SKM-1 (cell line): ENCODE results near the gene GUCY1B1.
"Not testable (repeated sequence)": the region's sequence is repeated elsewhere in the genome, so short reads cannot be mapped to it uniquely, and the experiment has no call there.

Experiments
- DNase-seq: peaks from one replicate; lab custom pipeline; 2025; ENCODE audit not compliant: unreplicated experiment; lab: John Stamatoyannopoulos, UW

The GUCY1B1 gene

GRCh38 chr4:155761916-155762315, 3.1 kb downstream of the GUCY1B1 start:
- DNase-seq = no peak

DNA sequence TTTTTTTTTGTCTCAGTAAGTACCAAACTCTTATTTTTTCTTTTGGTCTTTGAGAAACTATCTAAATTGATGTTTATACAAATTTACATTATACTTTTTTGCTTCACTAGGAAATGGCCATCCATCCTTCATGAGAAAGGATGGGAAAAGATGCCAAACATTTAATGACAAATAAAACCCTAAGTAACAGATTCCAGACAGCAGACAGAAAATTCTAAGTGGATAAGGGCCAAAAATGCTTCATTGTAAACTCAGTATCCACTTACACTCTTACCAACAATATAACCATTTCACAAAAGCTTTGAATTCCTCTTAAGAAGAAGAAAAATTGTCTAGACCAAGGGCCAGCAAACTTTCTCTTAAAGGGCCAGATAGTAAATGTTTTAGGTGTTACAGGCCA, 3.5 kb downstream of the GUCY1B1 start:
- no peak for DNase-seq

DNA sequence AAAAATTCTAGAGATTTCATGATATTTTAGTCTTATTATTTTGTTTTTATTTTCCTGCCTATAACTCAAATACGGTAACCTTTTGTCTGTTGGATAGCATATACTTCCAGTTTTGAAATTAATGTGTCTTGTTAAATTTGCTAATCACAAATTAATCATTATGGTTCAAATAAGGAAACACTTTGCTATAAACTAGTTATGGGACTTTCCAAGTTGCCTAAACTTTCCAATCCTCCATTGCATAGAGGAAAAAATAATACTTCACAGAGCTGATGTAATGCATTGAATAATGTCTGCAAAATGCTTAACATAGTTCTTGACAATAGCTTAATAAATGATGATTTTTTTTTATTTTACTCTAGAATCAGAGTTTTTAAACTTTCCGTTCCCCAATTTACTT, 4.7 kb downstream of the GUCY1B1 start:
- no peak for DNase-seq

DNA sequence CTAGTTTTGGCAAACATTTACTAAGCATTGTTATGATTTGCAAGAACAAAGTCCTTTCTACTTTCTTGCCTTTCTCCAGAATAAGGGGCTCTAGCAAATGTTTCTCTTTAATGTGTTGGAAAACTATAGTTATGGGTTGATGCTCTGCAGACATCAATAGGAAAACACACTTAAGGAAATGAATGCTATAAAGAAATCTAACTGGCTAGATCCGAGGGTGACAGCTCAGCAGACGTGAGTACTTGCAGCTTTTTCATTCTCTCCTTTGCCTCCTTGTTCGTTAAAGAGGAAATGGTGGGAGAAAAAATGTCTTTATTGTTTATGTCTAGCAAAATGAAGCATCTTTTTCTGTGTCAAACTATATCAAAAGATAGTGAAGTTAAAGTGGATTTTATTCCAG, 6.3 kb downstream of the GUCY1B1 start:
- no peak for DNase-seq

DNA sequence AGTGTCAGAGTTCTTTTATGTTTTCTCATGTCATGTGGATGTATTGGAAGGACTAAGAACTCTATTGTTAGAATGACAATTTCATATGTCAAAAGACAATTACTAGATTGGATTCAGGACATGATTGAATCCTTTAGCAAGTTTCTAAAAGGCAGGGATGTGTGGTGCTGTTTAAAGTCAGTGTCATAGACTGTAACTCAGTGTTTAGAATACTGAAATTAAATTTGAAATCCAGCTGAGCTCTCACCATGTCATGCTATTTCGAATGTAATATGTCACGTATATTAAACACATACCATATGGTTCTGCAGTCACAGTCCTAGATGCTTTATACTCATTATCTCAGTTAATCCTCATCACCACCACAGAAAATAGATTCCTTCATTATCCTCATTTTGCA, 7.8 kb downstream of the GUCY1B1 start:
- no peak for DNase-seq

GRCh38 chr4:155768370-155768769, 9.5 kb downstream of the GUCY1B1 start:
- DNase-seq = no peak

DNA sequence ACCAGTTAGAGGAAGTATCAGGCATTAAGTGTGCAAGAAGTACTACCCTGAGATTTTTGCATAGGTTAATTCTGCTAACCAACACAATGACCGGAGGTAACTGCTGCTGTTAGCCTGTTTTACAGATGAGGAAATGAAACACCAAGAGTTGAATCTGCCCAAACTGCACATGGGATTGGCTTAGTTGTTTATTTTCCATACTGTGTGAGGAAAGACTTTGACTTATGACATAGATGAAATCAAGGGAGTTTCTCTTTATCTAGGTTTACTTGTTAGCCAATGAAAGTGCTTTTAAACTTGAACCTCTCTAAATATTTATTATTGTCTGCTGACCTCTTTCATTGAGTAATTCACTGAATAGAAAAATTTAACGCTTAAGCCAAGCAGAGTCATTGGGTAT, 10.3 kb downstream of the GUCY1B1 start:
- DNase-seq = no peak

- DNase-seq = no peak
Observed at GRCh38 chr4:155772459-155773195, 13.8 kb downstream of the GUCY1B1 start.

DNA sequence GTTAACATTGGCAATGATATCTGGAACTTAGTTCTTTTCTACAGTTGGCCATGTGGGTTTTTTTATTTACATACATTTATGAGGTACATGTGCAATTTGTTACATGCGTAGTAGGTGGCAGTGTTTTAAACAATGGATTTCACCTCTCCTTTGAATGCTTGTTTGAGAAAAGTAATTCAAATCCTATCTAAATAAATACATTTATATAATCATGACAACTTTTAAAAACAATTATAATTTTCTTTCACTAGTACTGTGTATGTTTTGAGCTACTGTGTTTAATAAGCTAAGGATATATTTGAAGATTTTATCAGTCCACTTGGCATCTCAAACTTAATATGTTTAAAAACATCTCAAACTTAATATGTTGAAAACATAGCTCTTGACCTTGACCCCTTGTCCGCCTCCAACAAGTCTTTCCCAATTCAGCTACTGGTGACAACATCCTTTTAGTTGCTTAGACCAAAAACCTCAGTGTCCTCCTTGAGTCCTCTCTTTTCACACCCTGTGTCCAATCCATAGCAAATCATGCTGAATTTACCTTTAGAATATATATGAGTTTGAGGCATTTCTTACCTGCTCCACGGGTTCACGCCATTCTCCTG, 14.5 kb downstream of the GUCY1B1 start:
- no peak for DNase-seq

DNA sequence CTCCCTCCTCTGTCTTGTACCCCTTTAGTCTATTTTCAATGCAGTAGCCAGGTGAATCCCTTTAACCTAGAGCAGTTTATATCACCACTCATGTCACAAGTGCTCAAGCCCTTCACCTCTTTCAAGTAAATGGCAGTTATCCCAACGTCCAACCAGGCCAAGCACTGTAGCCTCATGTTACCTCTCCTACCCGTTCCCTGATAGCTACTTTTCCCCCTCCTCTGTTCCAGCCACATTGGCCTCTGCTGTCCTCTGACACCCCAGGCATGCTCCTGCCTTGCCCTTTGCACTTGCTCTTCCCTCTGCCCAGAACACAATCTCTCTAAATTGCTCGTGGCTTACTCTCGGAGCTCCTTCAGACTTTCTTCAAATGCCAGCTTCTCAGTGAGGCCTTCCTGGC, 15.2 kb downstream of the GUCY1B1 start:
- no peak for DNase-seq

GRCh38 chr4:155777971-155778735, 19.3 kb downstream of the GUCY1B1 start:
- DNase-seq = no peak

DNA sequence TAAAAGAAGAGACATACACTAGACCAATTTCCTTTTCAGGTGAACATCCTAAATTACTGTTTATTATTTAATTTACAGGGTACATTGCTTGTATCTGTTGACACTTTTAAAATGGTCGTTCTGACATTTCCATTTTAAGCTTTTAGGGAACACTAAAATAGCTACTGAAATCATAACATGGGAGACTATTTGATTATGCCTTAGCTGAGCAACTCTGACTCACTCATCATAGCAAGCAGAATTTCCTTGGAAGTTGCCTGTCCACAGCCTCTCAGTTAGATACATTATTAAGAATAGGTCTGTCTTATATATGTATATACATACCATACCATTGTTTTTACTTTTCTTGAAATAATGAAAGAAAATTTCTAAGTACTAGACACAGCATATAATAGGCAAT, 22.0 kb downstream of the GUCY1B1 start:
- no peak for DNase-seq

- DNase-seq = no peak
Observed at GRCh38 chr4:155781249-155781831, 22.5 kb downstream of the GUCY1B1 start.

DNA sequence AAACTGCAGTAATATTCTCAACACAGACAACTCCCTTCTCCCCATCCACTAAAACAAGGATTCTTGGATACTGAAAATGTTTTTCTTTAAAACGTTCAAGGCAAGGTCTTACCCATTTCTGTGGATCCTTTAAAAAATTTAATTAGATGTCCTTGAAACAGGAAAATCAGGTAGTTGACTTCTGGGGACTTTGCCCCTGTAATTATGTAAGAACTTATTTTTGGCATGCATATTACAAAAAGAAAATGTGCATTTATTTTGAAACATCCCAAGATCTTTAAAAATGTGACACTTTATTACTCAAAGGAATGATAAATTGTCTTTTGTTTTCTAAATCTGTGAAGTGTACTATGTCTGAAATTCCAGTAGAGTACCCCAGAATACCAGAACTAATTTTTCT, 25.8 kb downstream of the GUCY1B1 start:
- DNase-seq = no peak

DNA sequence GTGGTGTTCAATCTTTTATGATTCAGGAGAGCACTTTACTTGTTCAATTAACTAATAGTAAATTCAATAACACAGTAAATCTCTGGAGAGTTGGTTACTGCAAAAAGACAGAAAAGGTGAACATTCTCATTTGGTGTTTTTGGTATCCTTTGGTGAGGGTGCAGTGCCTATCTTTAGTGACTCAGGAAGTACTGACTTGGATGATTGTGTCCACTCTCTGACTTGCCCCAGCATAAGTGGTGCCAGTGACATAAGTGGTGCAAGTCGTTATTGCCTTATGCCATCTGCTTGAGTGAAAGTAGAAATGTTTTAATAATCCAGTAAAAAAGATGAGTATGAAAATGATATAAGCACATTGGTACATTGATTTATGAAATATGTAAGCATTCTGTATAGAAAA, 27.0 kb downstream of the GUCY1B1 start:
- DNase-seq = no peak

GRCh38 chr4:155787113-155787710, 28.4 kb downstream of the GUCY1B1 start:
- DNase-seq = peak; percentile 50

GRCh38 chr4:155789391-155789790, 30.6 kb downstream of the GUCY1B1 start:
- DNase-seq = no peak

DNA sequence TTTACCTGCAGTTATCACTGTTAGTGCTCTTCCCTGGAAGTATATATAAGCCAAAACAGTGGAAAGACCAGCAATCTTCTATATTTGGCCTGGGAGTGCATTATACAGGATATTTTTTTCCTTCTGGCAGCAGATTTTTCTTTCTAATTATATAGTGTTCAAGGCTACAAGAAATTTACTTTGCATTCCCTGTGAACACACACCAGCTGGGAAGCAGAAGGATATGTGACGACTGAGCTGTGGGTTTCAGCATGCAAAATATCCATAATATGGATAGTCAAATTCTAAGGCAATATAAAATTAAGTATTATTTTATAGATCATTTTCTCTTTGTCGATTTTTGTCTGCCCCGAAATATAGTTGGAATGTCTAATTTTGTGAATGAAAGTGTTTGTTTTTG, 31.2 kb downstream of the GUCY1B1 start:
- DNase-seq = no peak

- no peak for DNase-seq
Observed at GRCh38 chr4:155794589-155795236, 35.9 kb downstream of the GUCY1B1 start.

DNA sequence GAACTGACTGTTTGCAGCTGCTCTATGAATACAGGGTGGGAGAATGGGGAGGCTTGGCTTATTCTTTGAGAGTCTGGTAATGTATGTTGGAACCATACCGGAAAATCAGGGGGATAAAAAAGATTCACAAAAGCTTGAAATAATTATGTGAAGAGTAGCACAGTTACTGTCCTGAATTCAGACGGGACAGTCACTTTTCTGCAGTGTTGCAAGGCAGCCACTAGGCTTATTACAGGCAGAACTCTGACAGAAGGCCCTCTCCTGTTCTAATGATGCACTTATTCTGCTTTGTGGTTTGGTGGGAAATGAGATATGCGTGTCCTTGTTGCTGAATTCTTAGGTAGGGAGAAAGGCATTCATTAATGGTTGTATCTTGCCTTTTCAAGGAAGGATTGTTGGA, 37.2 kb downstream of the GUCY1B1 start:
- no peak for DNase-seq

- not testable (repeated sequence) for DNase-seq
Observed at GRCh38 chr4:155797581-155797980, 38.8 kb downstream of the GUCY1B1 start.
